C1 segment of cervical spinal cord (tissue), 14 donors: Measurements from ENCODE around the gene RBM45.
"Not testable (repeated sequence)": the region's sequence is repeated elsewhere in the genome, so short reads cannot be mapped to it uniquely, and the experiment has no call there.

Experiments
- DNase-seq, 14 donors: peaks; one replicate each; lab custom pipeline; 2025; lab: John Stamatoyannopoulos, UW

The RBM45 gene, protein sequence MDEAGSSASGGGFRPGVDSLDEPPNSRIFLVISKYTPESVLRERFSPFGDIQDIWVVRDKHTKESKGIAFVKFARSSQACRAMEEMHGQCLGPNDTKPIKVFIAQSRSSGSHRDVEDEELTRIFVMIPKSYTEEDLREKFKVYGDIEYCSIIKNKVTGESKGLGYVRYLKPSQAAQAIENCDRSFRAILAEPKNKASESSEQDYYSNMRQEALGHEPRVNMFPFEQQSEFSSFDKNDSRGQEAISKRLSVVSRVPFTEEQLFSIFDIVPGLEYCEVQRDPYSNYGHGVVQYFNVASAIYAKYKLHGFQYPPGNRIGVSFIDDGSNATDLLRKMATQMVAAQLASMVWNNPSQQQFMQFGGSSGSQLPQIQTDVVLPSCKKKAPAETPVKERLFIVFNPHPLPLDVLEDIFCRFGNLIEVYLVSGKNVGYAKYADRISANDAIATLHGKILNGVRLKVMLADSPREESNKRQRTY

DNA sequence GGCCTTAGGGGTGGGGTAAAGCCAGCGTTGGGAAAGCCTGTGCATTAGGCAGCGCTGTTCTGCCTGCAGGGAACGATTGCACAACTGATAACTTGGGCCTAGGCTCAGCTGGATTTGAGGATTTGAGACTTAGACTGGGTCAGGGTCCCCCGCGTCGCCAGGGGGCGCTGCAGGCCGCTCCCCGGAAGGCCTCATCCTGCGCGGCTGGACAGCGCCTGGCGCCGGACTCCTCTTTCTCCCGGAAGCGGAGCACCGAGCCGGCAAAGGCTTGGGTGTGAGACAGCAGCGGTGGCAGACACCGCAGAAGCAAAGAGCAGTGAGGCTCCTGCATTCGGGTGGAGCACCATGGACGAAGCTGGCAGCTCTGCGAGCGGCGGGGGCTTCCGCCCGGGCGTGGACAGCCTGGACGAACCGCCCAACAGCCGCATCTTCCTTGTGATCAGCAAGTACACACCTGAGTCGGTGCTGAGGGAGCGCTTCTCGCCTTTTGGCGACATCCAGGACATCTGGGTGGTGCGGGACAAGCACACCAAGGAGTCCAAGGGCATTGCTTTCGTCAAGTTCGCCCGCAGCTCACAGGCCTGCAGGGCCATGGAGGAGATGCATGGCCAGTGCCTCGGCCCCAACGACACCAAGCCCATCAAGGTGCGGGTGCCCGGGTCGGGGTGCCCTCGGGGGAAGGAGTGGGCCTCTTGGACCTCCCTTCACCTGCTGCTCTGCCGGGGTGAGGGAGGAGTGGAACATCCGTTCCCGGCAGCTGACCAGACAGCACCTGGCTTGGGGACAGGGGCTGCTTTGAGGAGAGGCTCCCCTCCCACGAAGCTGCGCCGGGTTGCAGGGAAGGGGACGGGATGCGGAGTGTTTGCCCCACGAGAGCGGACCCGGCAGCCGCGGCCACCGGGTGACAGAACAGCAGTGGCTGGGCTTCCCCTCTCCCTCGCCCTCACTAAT lies at the start of gene RBM45:
Gene RBM45 (plus strand): TSS at position 236 of the 951 bp plus-strand sequence. CDS start 110 bp downstream, at position 346.
- DNase-seq: peak in 13 of 14 donors; percentile 41 to 88 (median 76)

DNA sequence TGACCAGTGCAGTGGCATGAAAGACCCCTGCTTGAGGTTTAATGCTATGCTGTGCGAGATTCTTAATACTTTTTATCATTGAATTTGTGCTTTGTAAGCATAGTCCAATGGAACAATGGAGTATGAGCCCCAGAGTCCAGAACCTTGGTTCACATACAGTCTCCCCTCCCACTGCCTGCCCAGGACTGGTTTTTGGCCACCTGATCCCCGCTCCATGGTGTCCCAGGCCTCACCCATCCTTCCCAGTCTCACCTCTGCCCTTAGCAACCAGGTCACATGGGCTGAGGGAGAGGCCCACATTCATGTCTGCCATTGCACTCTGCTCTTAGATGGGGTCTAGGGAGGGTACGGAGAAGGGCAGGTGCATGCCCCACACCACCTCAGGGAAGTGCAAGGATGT lies 45.9 kb upstream of the RBM45 start:
- DNase-seq: no peak

DNA sequence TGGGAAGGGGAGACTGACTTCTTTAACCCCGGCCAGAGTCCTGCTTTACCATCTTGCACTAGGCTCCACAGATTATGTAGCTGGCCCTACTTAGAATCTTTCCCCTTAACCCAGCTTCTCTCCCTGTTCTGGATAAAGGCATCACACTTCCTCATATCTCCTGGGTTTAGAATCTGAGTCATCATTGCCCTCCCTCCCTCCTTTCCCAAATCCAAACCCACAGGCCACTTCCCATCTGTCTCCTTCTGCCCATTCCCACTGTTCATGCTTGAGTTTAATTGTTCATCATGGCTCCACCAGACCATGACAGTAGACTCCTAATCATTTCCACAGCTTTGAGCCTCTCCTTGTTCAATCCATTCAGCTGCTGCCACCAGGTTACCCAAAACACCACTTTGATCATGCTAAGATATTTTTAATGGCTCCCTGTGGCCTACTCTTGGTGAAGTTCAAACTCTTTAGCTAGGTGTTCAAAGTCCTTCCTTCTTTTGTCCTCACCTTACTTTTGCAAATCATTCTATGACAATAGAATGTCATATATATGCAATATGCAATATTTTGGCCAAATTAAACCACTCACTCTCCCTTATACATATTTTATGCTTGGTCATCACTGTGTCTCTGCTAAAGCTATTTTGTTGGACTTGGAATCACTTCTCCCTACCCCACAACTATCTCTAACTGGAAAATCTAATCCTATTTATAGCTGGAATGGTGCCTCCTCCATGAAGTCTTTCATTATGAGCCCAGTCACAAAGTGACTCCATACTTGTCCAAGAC lies 45.2 kb upstream of the RBM45 start:
- no peak for DNase-seq

DNA sequence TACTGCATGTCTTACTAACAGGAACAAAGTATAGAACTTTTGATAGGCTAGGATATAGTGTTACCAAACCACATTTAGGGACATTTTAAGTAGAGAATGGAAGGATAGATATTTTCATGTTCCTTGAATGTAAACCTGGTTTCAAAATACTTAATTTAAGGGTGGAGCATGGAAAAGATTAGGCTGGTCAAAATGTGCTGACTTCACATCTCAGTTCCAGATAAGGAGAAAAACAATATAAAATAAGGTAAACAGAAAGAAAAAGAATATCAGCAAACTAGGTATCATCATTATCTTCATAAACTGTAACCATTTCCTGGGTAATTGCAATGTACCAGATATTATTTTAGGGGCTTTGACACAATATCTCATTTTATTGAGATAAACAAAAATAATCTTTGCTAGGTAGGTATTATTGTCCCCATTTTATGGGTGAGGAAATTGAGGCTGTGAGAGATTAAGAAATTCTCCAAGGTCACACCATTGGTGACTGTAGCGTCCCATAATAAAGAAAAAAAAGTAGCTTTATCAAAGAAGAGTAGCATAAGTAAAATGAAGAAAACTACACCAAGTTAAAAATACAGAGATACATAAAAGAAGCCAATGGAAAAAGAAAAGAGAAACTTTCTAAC lies 43.3 kb upstream of the RBM45 start:
- no peak for DNase-seq

DNA sequence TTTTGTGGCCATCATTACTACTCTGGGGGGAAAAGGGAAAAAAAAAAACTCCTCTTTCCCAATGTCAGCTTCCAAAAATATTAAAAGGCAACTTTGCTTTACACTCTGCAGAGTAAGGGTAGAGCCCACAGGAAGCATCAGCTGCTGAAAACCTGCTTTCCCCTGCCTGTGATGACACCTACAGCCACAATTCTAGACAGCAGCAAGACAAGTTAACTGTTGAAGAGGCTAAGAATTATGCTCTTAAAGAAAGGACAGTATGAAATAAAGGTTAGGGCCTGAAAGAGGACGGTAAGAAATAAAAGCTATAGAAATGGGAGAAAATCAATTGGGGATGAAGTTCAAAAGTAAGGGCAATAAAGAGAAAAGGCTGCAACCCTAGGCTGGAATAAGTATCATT lies 42.7 kb upstream of the RBM45 start:
- DNase-seq: no peak

DNA sequence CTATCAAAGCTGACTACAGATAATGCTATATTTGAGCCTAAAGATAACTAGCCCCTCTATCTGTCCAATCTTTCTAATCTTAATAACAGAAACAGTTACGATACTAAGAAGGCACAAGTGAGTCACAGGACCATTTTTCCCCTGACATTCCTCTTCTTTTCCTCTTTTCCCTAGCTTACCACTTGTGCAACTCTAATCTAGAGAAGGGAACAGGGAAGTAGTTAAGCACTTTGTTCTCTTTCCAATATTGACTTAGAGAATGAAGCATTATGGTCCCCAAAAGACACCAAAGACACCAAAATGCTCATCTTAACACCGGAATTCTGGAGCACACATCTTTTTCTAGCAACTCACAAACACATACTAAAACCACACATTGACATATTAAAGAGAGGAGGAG lies 41.4 kb upstream of the RBM45 start:
- DNase-seq: no peak

DNA sequence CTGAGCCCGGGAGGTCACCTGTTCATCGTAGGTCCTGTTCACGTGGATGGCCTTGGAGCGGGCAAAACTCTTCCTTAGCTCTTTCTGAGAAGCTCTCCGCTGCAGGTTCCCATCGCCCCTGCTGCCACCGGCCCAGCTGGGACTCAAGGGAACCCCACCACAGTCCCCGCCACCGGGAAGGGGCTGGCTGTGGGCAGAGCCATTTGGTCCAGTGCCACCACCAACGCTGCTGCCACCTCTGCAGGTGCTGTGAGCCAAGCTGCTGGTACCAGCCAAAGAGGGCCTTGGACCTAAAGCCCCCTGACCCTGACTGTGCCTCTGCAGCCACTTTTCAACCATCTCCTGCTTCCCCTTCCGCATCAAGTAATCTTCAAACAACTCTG lies 40.2 kb upstream of the RBM45 start:
- DNase-seq: no peak

DNA sequence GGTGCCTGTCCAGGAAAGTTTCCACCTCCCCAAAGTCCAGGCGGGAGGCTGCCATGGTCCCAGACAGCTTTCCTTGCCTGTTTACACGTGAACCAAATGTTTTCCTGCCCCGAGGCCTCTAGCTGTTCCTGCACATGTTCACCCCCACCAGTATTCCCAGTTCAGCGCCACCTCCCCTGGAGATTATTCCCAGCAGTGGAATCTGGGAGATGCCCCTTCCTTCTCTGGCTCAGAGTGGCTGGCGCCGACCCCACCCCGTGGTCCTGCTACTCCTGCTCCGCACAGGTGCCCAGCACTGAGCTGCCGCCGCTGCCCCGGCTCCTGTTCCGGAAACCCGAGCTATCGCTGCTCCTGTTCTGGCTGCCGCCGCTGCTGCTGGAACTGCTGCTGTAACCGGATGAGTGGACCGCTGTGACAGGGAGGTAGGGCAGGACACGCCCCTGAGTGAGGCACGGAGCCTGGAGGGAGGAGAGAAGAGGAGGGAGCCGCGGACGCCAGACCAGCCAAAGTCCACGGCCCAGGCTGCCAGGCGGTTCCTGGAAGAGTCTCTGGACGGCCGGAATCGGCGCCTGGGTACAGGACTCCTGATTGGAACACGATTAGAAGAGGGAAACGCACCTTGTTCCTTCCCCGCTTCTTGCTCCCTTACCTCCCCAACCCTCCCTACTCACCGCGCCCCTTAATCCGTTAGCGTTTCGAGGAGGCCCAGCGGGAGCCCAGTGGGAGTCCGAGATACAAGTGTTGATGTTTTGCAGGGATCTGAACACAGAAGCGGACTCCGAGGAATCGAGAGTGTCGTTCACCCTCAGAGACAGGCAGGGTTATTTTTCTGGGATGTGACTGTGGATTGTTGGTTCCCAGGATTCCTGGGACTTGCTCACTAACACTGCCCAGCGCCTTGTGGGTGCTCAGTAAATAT lies 39.6 kb upstream of the RBM45 start, which contains the start of gene PDE11A:
Gene PDE11A (minus strand): TSS at position 395 of the 919 bp plus-strand sequence. CDS start 340 bp downstream, at position 55.
- DNase-seq: peak in 3 of 14 donors; percentile 1 to 34 (median 6)

DNA sequence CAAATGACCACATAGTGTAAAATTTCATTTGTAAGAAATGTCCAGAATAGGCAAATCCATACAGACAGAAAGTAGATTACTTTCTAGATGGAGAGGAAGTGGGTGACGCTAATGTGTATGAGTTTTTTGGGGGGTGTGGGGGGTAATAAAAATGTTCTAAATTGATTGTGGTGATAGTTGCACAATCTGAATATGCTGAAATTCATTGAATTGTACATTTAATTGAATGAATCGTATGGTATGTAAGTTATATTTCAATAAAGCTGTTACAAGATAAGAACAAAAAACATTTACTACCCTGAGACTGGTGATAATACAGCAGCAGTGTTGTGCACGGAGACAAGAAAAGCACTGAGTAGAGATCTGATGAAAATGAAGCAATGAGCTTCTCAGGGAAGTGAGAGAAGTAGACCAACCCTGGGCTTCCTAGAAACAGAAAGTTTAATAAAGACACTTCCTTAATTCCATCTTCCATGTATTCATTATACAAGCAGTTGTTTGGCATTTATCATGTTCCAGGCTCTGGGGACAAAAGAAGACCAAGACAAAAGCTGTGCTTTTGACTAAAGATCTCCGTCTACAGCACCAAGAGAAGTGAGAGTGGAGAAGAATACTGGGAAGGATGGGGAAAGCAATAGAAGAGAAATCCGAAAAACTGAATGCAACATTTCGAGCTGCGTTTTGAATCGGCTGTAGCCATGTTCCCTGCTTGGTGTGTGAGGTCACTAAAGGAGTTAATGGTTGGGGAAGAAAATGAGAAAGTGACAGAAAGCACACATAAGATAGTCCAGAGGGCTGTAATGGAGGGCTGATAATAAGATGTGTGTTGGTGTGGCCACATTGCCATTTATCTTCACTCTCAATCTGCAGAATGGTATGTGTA lies 37.9 kb upstream of the RBM45 start:
- DNase-seq: no peak

DNA sequence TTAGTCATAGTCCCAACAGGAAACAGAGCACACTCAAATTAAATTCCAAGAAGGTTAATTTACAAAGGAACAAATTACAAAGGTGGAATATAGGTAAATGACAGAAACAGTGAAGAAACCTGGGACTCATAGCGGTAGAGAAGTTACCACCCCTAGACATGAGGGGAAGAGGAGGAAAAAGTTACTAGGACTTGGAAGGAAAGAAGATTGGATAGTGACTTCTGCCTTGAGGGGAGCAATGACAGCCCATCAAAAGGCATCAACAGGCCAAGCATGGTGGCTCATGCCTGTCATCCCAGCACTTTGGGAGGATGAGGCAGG lies 37.3 kb upstream of the RBM45 start:
- DNase-seq: no peak

DNA sequence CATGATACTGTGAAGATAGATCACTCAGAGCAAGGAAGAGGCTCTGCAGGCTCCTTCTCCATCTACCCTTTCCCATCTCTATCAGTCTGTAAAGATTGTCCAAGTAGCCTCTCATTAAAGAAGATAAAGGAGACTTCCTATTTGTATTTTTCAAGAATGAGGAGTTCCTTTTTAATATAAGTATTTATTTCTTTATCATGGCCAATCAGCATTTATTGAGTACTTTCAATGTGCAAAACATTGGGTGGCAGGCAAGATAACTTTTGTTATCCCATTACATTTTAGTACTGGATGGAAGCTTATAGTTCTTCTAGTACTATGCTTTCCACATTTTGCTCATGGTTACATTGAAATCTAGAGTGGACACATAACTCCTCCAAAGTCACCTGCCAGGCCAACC lies 36.1 kb upstream of the RBM45 start:
- DNase-seq: no peak

DNA sequence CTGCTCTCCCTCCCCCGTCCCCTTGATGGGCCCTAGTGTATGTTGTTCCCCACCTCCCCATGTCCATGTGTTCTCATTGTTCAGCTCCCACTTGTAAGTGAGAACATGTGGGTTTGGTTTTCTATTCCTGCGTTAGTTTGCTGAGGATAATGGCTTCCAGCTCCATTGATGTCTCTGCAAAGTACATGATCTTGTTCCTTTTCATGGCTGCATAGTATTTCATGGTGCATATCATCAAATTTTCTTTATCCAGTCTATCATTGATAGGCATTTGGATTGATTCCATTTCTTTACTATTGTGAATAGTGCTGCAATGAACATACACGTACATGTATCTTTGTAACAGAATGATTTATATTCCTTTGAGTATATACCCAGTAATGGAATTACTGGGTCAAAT lies 33.0 kb upstream of the RBM45 start:
- not testable (repeated sequence) for DNase-seq

DNA sequence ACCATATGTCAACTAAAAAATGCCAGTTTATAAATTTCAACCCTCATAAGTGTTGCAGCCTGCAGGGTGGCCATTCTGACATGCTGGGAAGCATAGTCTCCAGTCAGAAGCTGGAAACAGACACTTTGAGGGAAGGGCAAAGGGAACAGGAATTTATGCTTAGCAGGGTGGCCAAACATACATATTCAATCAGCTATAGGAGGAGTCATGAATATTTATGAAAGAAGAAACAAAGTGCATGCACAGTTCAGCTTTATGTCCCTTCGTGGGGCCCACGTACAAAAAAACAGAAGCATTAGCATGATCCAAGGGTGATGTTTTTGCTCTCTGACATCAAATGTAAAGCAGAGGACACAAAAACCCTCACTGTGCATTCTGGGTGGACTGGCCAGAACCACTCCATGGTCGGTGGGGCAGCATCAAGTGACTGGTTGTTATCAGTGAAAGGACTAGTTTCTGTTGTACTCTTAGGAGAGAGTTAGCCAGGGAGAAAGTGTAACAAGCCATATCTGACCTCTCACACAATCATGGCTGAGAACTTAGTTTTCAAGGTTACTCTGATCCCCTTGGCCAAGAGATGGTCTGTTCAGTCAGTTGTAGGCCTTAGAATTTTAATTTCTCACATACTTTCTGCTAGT lies 29.7 kb upstream of the RBM45 start:
- DNase-seq: no peak

DNA sequence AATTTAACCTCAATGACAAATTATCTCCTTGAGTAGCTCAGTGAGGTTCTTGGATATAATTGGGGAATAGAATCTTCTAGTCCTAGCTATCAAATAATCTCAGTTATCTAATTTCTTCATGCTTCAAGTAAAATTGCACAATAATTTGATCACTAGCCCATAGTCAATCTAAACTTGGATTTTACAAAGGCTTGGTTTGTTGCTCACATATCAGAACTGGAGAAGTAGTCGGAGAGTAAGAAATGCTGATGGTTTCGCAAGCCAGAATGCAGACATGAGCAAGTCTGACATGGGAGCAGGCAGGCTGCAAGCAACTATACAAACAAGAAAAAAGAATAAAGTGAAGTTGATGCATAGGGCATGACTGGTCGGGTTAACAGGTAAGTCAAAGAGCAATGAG lies 28.0 kb upstream of the RBM45 start:
- no peak for DNase-seq

DNA sequence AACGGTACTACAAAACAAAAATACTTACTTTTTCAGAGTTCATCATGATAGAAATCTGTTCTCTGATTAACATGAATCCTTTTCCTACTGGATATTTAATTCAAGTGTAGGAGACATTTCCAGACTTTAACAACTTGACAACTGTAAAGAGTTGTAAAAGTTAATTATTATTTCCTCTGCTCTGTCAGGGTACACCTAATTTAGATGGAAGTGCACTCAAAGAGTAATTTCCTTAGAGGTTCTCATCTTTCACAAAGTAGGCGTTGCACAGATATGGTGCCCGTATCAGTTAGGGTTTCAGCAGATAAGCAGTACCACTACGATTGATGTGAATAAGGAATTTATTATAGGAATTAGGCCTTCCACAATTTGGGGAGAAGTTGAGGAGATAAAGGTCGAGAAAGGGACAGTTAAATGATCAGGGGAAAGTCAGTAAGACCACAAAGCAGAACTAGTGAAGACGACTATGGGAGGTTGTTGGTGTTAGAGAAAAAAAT lies 23.4 kb upstream of the RBM45 start:
- DNase-seq: no peak

DNA sequence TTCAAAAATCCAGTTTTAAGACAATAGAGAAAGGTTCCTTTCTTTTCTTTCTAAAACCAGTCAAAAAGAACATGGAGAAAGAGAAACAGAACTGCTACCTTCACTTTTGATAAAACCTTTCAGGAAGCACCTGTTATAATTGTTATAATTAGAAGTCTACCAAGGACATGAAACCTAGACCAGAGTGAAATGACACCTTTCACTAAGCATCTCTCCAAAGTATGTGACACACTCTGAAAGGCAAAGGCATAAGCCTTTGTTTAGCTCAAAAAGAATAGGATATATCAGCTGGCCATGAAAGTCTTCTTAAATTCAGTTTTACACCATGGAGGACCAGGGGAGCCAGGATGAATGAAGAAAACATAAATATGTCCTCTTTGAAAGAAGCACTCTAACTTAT lies 18.8 kb upstream of the RBM45 start:
- no peak for DNase-seq

DNA sequence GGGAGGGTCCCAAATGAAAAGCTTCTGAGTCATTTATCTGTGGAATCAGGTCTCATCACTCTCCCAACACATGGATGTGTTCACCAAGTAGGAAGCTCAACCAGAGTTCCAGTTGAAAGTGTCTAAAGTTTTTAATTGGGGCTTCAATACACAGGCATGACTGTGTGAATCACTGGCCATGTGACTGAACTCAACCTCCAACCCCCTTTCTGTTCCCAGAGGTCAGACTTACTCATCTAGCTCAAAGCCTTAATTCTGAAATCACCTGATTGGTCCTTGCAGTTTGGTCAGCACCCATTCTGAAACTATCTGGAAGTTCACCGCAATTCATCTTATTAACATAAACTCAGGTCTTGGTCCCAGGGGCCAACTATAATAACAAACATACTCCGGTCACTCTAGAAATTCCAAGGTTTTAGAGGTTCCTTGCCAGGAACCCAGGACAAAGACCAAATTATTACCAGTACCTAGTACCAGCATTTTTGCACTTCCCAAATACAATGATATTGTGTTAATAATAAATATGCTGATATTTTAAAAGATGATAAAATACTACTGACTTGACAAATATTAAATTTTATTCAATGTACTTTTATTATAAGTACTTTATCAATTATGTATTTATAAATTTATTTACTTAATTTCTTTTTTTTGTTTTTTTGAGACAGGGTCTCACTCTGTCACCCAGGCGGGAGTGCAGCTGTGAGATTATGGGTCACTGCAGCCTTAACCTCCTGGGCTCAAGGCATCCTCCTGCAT lies 10.7 kb upstream of the RBM45 start:
- DNase-seq: no peak

DNA sequence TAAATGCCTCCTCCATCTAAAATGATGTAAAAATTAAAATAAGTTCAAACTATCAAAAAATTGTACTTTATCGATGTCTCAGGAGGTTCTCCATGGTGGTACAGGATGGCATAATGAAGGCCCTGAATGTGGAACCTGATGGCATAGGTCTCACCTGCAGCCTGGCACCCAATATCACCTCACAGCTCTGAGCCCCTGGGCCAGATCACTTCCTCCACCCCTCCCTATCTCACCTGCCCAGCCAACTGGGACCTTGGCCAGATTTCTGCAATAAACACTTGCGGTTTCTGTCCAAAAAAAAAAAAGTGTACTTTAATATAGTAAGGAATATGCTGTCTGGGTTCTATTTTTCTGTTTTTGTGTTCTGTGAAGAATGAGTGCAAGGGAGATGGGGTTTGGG lies 6.7 kb upstream of the RBM45 start:
- no peak for DNase-seq
